K562 (cell line): ENCODE data around the gene SPAG9. TPM values are rescaled to one million over a fixed set of nuclear protein-coding genes. Genes with fewer than 3 reads are reported as not detected.
A peak's percentile ranks its signal among the peaks of the same experiment; 100 is the strongest.

Experiments
- CAMTA2 ChIP-seq: fragments of 250-450 bp; sonication (Bioruptor Pico); conservative IDR thresholded peaks from 2 replicates; pipeline ENCODE4 v1.5.1; 2022
- CBFA2T3 ChIP-seq: fragments of 450-650 bp; IDR thresholded peaks from 2 replicates; pipeline ENCODE4 v1.6.1; 2017
- CBX5 ChIP-seq: IDR thresholded peaks from 2 replicates; pipeline ENCODE4 v1.6.1; 2014; ENCODE audit warnings: low read depth, borderline replicate concordance
- CHD2 ChIP-seq: IDR thresholded peaks from 2 replicates; pipeline ENCODE4 v1.6.1; 2011; ENCODE audit warnings: low read depth, low read length
- CHD4 ChIP-seq: fragments of 200-600 bp; sonication (generic); IDR thresholded peaks from 3 replicates; pipeline ENCODE4 v1.6.1; 2012; ENCODE audit warnings: low read depth, mild to moderate bottlenecking, mixed read lengths, low read length, inconsistent platforms; ENCODE audit not compliant: insufficient read depth, insufficient replicate concordance, poor library complexity, severe bottlenecking
- COPS2 ChIP-seq: fragments of 450-650 bp; conservative IDR thresholded peaks from 2 replicates; pipeline ENCODE4 v1.6.1; 2016; ENCODE audit warnings: mild to moderate bottlenecking, moderate library complexity
- CXXC5 ChIP-seq: fragments of 250-450 bp; sonication (Bioruptor Pico); IDR thresholded peaks from 2 replicates; pipeline ENCODE4 v1.8.0; 2022; ENCODE audit warnings: inconsistent platforms, mild to moderate bottlenecking, moderate library complexity
- ETV1 ChIP-seq: fragments of 450-650 bp; conservative IDR thresholded peaks from 2 replicates; pipeline ENCODE4 v1.6.1; 2016; ENCODE audit warnings: missing genetic modification characterization, control low read depth, low read depth, missing compliant biosample characterization
- ETV5 ChIP-seq: sonication (generic); formaldehyde crosslinking; IDR thresholded peaks from 2 replicates; pipeline ENCODE4 v1.4.0; 2020; ENCODE audit warnings: low read depth, mild to moderate bottlenecking, missing genetic modification reagents
- FOXP1 ChIP-seq: sonication (generic); formaldehyde crosslinking; IDR thresholded peaks from 2 replicates; pipeline ENCODE4 v1.8.0; 2022; ENCODE audit warnings: mild to moderate bottlenecking, missing genetic modification reagents
- GABPB1 ChIP-seq: sonication (generic); formaldehyde crosslinking; IDR thresholded peaks from 2 replicates; pipeline ENCODE4 v1.8.0; 2022; ENCODE audit warnings: mild to moderate bottlenecking, missing genetic modification reagents
- HDGF ChIP-seq: fragments of 450-650 bp; IDR thresholded peaks from 2 replicates; pipeline ENCODE4 v1.6.1; 2016
- HOXB6 ChIP-seq: fragments of 250-450 bp; sonication (Bioruptor Pico); IDR thresholded peaks from 2 replicates; pipeline ENCODE4 v1.5.1; 2022; ENCODE audit warnings: mild to moderate bottlenecking, borderline replicate concordance
- IFI16 ChIP-seq: fragments of 250-450 bp; sonication (Bioruptor Pico); IDR thresholded peaks from 2 replicates; pipeline ENCODE4 v2.1.2; 2022; ENCODE audit warnings: mild to moderate bottlenecking, inconsistent platforms
- MAFF ChIP-seq: IDR thresholded peaks from 2 replicates; pipeline ENCODE4 v1.6.1; 2012; ENCODE audit warnings: low read length, improper control_type of control experiment
- MLLT1 ChIP-seq, 2 experiments: fragments of 450-650 bp; IDR thresholded peaks; 2 replicates each; pipeline ENCODE4 v1.6.1; 2016
- MTA1 ChIP-seq: fragments of 450-650 bp; IDR thresholded peaks from 2 replicates; pipeline ENCODE4 v1.6.1; 2017; ENCODE audit warnings: borderline replicate concordance
- PHB2 ChIP-seq: fragments of 450-650 bp; IDR thresholded peaks from 2 replicates; pipeline ENCODE4 v1.6.1; 2017; ENCODE audit warnings: low read depth
- POLR2AphosphoS2 ChIP-seq: IDR thresholded peaks from 2 replicates; pipeline ENCODE4 v1.6.1; 2012; ENCODE audit warnings: low read length, improper control_type of control experiment
- RNF219 ChIP-seq: fragments of 250-450 bp; sonication (Bioruptor Pico); IDR thresholded peaks from 2 replicates; pipeline ENCODE4 v1.5.0; 2022; ENCODE audit warnings: mild to moderate bottlenecking
- SMAD3 ChIP-seq: fragments of 450-650 bp; formaldehyde crosslinking; conservative IDR thresholded peaks from 2 replicates; pipeline ENCODE4 v1.4.0; 2020; ENCODE audit warnings: mild to moderate bottlenecking
- SMARCA5 ChIP-seq: fragments of 450-650 bp; IDR thresholded peaks from 2 replicates; pipeline ENCODE4 v1.6.1; 2016
- STAT5B ChIP-seq: fragments of 250-450 bp; sonication (Bioruptor Pico); IDR thresholded peaks from 2 replicates; pipeline ENCODE4 v1.8.0; 2021; ENCODE audit warnings: mild to moderate bottlenecking, inconsistent platforms
- TAF7 ChIP-seq: fragments of 450-650 bp; IDR thresholded peaks from 2 replicates; pipeline ENCODE4 v1.6.1; 2016; ENCODE audit warnings: missing genetic modification characterization, missing compliant biosample characterization
- ZNF354B ChIP-seq: fragments of 250-450 bp; sonication (Bioruptor Pico); IDR thresholded peaks from 2 replicates; pipeline ENCODE4 v1.4.0; 2020
- ZNF41 ChIP-seq: fragments of 250-450 bp; sonication (Bioruptor Pico); conservative IDR thresholded peaks from 2 replicates; pipeline ENCODE4 v1.4.0; 2020; ENCODE audit warnings: mild to moderate bottlenecking
- polyA plus RNA-seq, 8 experiments: library from polyadenylated mRNA; depleted of rRNA in 4 of 8; stranded (reverse) in 5 of 8; unstranded in 3 of 8; fragments of >200 nt; fragmentation: Nextera tagmentation in 2 of 8; fragmentation: Illumina TruSeq in 1 of 8; extraction: Ambion mirVana in 2 of 8; extraction: Trizol in 1 of 8; gene quantifications; 2 replicates each; pipeline versions ENCODE4 v1.2.1 to v1.2.3, GENCODE V29; 2011 to 2014; ENCODE audit warnings: inconsistent platforms in 1 of 8, missing spikeins in 1 of 8
- total RNA-seq, 7 experiments: library from RNA; depleted of rRNA in 6 of 7; stranded (reverse); fragments of >200 nt in 6 of 7; fragmentation: Illumina TruSeq in 2 of 7; extraction: Trizol in 2 of 7; gene quantifications; 2 replicates each; pipeline versions ENCODE4 v1.2.1 to v1.2.3, GENCODE V29; 2011 to 2021; ENCODE audit warnings: low replicate concordance in 1 of 7
- TF ChIP-seq, protein P1 (sequence below): fragments of 450-650 bp; formaldehyde crosslinking; IDR thresholded peaks from 2 replicates; pipeline ENCODE4 v1.4.0; 2022; ENCODE audit warnings: mild to moderate bottlenecking, moderate library complexity

The SPAG9 gene
- total and polyA plus RNA-seq, 9 of the 15 experiments (the other 6 are each of a cell fraction or from before 2014, with no cell fraction given): 12.2 to 99.2 (median 58.2) TPM

GRCh38 chr17:50949989-50950877 lies 170.4 kb downstream of the SPAG9 start (continued):
- TF ChIP-seq CXXC5 (CRISPR knock-in tag) (peak; percentile 55), PHB2 (no peak), SMARCA5 (no peak), CBFA2T3 (no peak), ETV5 (CRISPR knock-in tag) (no peak; the same call in 1 of the 2 replicates), CBX5 (0 out of 2 replicates have a peak, but pooled peaks have one; percentile 54), CAMTA2 (CRISPR knock-in tag) (no peak), MAFF (peak; percentile 55; the same call in 1 of the 2 replicates), RNF219 (CRISPR knock-in tag) (no peak), FOXP1 (CRISPR knock-in tag) (no peak), POLR2AphosphoS2 (no peak), HOXB6 (CRISPR knock-in tag) (no peak), CHD4 (no peak), ETV1 (no peak), ZNF354B (CRISPR knock-in tag) (no peak), MLLT1 (IDR thresholded peaks at IDR 0.05) (no peak), CHD2 (no peak), STAT5B (CRISPR knock-in tag) (no peak), ZNF41 (CRISPR knock-in tag) (no peak), TAF7 (no peak), COPS2 (no peak), MTA1 (no peak; the same call in 1 of the 2 replicates), HDGF (0 out of 2 replicates have a peak, but pooled peaks have one; percentile 25), SMAD3 (no peak), GABPB1 (peak; percentile 73), IFI16 (CRISPR knock-in tag) (no peak)
- TF ChIP-seq, protein P1, sequence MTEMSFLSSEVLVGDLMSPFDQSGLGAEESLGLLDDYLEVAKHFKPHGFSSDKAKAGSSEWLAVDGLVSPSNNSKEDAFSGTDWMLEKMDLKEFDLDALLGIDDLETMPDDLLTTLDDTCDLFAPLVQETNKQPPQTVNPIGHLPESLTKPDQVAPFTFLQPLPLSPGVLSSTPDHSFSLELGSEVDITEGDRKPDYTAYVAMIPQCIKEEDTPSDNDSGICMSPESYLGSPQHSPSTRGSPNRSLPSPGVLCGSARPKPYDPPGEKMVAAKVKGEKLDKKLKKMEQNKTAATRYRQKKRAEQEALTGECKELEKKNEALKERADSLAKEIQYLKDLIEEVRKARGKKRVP (CRISPR knock-in tag): no peak; the same call in 1 of the 2 replicates
